GM23248 (cell line): ENCODE results near the gene COPS2. TPM values are rescaled to one million over a fixed set of nuclear protein-coding genes. Genes with fewer than 3 reads are reported as not detected.
"Not testable (repeated sequence)": the region's sequence is repeated elsewhere in the genome, so short reads cannot be mapped to it uniquely, and the experiment has no call there.

Experiments
- DNase-seq: peaks from one replicate; pipeline ENCODE4 v3.0.0-alpha.2; 2015
- H2AFZ ChIP-seq: fragments of 200-600 bp; sonication (generic); 2 replicates; pipeline ENCODE4 v1.6.1; 2016; ENCODE audit warnings: antibody characterized with exemption
- H3F3A ChIP-seq: fragments of 200-600 bp; sonication (generic); 2 replicates; pipeline ENCODE4 v1.6.1; 2016; ENCODE audit warnings: mild to moderate bottlenecking, antibody characterized with exemption, mixed run types; ENCODE audit not compliant: insufficient read depth
- H3K27ac ChIP-seq: fragments of 200-600 bp; sonication (generic); 2 replicates; pipeline ENCODE4 v1.5.1; 2016; ENCODE audit warnings: mild to moderate bottlenecking
- H3K27me3 ChIP-seq: fragments of 200-600 bp; sonication (generic); replicated peaks from 2 replicates; pipeline ENCODE4 v1.6.1; 2016; ENCODE audit warnings: mild to moderate bottlenecking; ENCODE audit not compliant: insufficient read depth
- H3K36me3 ChIP-seq: fragments of 200-600 bp; sonication (generic); 2 replicates; pipeline ENCODE4 v1.6.1; 2016; ENCODE audit warnings: low read depth, mild to moderate bottlenecking
- H3K4me1 ChIP-seq: fragments of 200-600 bp; sonication (generic); 2 replicates; pipeline ENCODE4 v1.6.1; 2016; ENCODE audit warnings: mild to moderate bottlenecking; ENCODE audit not compliant: insufficient read depth
- H3K4me2 ChIP-seq: fragments of 200-600 bp; sonication (generic); one replicate; pipeline ENCODE4 v1.6.1; 2016; ENCODE audit warnings: mild to moderate bottlenecking; ENCODE audit not compliant: unreplicated experiment
- H3K4me3 ChIP-seq: fragments of 200-600 bp; sonication (generic); 2 replicates; pipeline ENCODE4 v1.5.1; 2016; ENCODE audit warnings: mild to moderate bottlenecking
- H3K79me2 ChIP-seq: fragments of 200-600 bp; sonication (generic); 2 replicates; pipeline ENCODE4 v1.6.1; 2016; ENCODE audit warnings: mild to moderate bottlenecking; ENCODE audit not compliant: insufficient read depth
- H3K9ac ChIP-seq: fragments of 200-600 bp; sonication (generic); 2 replicates; pipeline ENCODE4 v1.6.1; 2016; ENCODE audit warnings: mild to moderate bottlenecking
- H3K9me2 ChIP-seq: fragments of 200-600 bp; sonication (generic); 2 replicates; pipeline ENCODE4 v1.6.1; 2016; ENCODE audit warnings: mixed run types, mild to moderate bottlenecking, moderate library complexity; ENCODE audit not compliant: insufficient read depth
- H3K9me3 ChIP-seq: fragments of 200-600 bp; sonication (generic); one replicate; pipeline ENCODE4 v1.6.1; 2017; ENCODE audit warnings: low read depth
- H4K20me1 ChIP-seq: fragments of 200-600 bp; sonication (generic); 2 replicates; pipeline ENCODE4 v1.6.0; 2016; ENCODE audit not compliant: insufficient read depth
- EZH2 ChIP-seq: fragments of 200-600 bp; sonication (generic); IDR thresholded peaks from 2 replicates; pipeline ENCODE4 v1.6.1; 2018; ENCODE audit warnings: antibody characterized with exemption, mild to moderate bottlenecking; ENCODE audit not compliant: insufficient read depth, poor library complexity, severe bottlenecking
- EZH2phosphoT487 ChIP-seq: fragments of 200-600 bp; sonication (generic); IDR thresholded peaks from 2 replicates; pipeline ENCODE4 v1.6.1; 2018; ENCODE audit warnings: antibody characterized with exemption, moderate library complexity, mild to moderate bottlenecking, low read depth; ENCODE audit not compliant: insufficient read depth
- WGBS, 2 experiments: methylation state at CpG; one replicate each; pipeline ENCODE4 v1.1.6; 2015 to 2017; ENCODE audit warnings: low lambda C conversion rate in 2 of 2, low coverage in 1 of 2; ENCODE audit errors: missing lambda C conversion rate in 2 of 2; 5-methylcytosine and 5-hydroxymethylcytosine counted together
- in situ Hi-C: fragments of 300-500 bp; cut with MboI; formaldehyde crosslinking; loops from 2 replicates; pipeline ENCODE4 v1.15.0; 2020
- polyA plus RNA-seq: library from polyadenylated mRNA; unstranded; fragments of >200 nt; fragmentation: Nextera tagmentation; extraction: Ambion mirVana; gene quantifications from 2 replicates; pipeline ENCODE4 v1.2.1, GENCODE V29; 2016
- total RNA-seq: library from RNA; depleted of rRNA; stranded (reverse); fragments of >200 nt; shearing (Covaris generic); gene quantifications from 2 replicates; pipeline ENCODE4 v1.2.3, GENCODE V29; 2014

Gene COPS2
- total and polyA plus RNA-seq, 2 experiments from 2014 or later: 58.0 to 60.1 TPM

DNA sequence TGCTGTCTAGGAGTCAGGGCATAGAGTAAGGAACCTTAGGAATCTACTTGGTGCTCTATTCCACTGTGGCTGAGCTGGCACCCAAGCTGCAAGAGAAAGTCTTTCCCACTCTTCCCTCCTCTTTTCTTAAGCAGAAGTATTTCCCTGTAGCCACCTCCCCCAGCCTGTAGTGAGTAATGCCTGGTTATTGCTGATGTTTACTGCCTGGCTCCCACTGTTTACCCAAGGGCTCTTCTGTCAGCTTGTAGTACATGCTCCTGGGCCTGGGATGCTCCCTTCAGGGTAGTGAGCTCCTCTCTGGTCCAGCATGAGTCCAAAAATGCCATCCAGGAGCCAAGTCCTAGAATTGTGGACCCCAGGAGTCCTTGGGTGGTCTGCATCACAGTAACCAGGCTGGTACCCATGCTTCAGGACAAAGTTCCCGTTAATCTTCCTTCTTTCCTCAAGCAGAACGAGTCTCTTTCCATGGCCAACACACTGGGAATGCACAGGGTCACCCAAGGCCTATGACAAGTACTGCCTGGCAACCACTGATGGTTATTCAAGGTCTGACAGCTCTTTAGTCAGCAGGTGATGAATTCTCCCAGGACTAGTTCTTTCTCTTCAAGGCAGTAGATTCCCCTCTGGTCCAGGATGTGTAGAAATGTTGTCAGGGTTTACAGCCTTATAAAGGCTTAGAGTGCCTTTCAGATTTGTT, 32.3 kb upstream of the COPS2 start:
- in situ Hi-C loops: no loop called here

GRCh38 chr15:49185473-49185872, 30.1 kb upstream of the COPS2 start:
- H3K27me3 ChIP-seq: no peaks in the 10 kb centered on the region
- peaks cover 98% of the 10 kb centered on the region for H3K79me2 ChIP-seq
- no peak for TF ChIP-seq EZH2
- no peak for TF ChIP-seq EZH2phosphoT487
- peaks cover 5% of the 10 kb centered on the region; the same call in 1 of the 2 replicates for H3F3A ChIP-seq
- no peak overlapping the region for H3K9ac ChIP-seq
- in situ Hi-C loops: no loop called here
- no peak overlapping the region for H2AFZ ChIP-seq
- no peaks in the 10 kb centered on the region for H3K9me2 ChIP-seq
- H4K20me1 ChIP-seq: no peaks in the 10 kb centered on the region
- WGBS, 2 experiments: 83 to 90% methylated on average over 1 of the region's 1 CpG
- no peak overlapping the region for H3K4me2 ChIP-seq
- H3K4me1 ChIP-seq: peaks cover 15% of the 10 kb centered on the region
- DNase-seq: no peak
- H3K27ac ChIP-seq: no peak overlapping the region
- no peaks in the 10 kb centered on the region for H3K9me3 ChIP-seq
- no peak overlapping the region for H3K4me3 ChIP-seq
- H3K36me3 ChIP-seq: peaks cover 6% of the 10 kb centered on the region; the same call in 1 of the 2 replicates

More for the DNA sequence above, 32.3 kb upstream of the COPS2 start:
- peak overlapping the region; percentile 31; the same call in 1 of the 2 replicates for H3K9ac ChIP-seq
- peaks cover 5% of the 10 kb centered on the region; the same call in 1 of the 2 replicates for H3F3A ChIP-seq
- TF ChIP-seq EZH2phosphoT487 (no peak), EZH2 (no peak)
- DNase-seq: peak; percentile 67
- H2AFZ ChIP-seq: no peak overlapping the region
- peaks cover 100% of the 10 kb centered on the region for H3K79me2 ChIP-seq
- no peaks in the 10 kb centered on the region for H4K20me1 ChIP-seq
- H3K9me2 ChIP-seq: no peaks in the 10 kb centered on the region
- 76 to 83% methylated on average over 2 of the region's 2 CpGs for WGBS, 2 experiments
- no peaks in the 10 kb centered on the region for H3K9me3 ChIP-seq
- H3K27me3 ChIP-seq: no peaks in the 10 kb centered on the region
- no peak overlapping the region for H3K4me3 ChIP-seq
- no peaks in the 10 kb centered on the region for H3K36me3 ChIP-seq
- no peak overlapping the region for H3K4me2 ChIP-seq
- H3K27ac ChIP-seq: peak overlapping the region; percentile 65
- H3K4me1 ChIP-seq: peaks cover 15% of the 10 kb centered on the region

DNA sequence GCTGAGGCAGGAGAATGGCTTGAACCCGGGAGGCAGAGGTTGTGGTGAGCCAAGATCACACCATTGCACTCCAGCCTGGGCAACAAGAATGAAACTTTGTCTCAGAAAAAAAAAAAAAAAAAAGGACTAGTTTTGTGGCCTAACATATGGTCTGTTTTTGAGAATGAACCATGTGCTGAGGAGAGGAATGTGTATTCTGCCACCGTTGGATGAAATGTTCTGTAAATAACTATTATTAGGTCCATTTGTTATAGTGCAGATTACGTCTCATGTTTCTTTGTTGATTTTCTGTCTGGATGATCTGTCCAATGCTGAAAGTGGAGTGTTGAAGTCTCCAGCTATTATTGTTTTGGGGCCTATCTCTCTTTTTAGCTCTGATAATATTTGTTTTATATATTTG, 28.3 kb upstream of the COPS2 start:
- H3K9me3 ChIP-seq, H3K9ac ChIP-seq, H3K9me2 ChIP-seq, H3K4me2 ChIP-seq, in situ Hi-C loops, H3K36me3 ChIP-seq, H3F3A ChIP-seq, H2AFZ ChIP-seq, H3K4me3 ChIP-seq, H4K20me1 ChIP-seq, H3K27me3 ChIP-seq, DNase-seq, H3K27ac ChIP-seq: not testable (repeated sequence)
- Histone ChIP-seq H3K79me2 (peaks cover 98% of the 10 kb centered on the region), H3K4me1 (peaks cover 15% of the 10 kb centered on the region)
- WGBS, 2 experiments: 64 to 68% methylated on average over 3 of the region's 3 CpGs

DNA sequence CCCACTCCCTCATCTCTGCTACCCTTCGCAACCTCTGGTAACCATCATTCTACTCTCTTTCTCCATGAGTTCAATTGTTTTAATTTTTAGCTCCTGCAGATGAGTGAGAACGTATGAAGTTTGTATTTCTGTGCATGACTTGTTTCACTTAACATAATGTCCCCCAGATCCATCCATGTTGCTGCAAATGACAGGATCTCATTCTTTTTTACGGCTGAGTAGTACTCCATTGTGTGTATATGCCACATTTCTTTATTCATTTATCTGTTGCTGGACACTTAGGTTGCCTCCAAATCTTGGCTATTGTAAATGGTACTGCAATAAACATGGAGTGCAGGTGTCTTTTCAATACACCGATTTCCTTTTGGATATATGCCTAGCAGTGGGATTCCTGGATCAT, 26.7 kb upstream of the COPS2 start:
- no peak for TF ChIP-seq EZH2phosphoT487
- TF ChIP-seq EZH2: no peak
- in situ Hi-C loops: no loop called here
- Histone ChIP-seq H3K4me3 (no peak overlapping the region), H3K4me1 (no peaks in the 10 kb centered on the region; the same call in 1 of the 2 replicates), H3K36me3 (peaks cover 6% of the 10 kb centered on the region; the same call in 1 of the 2 replicates), H3K9ac (no peak overlapping the region), H3K27me3 (no peaks in the 10 kb centered on the region), H3K4me2 (no peak overlapping the region), H3K79me2 (peaks cover 94% of the 10 kb centered on the region), H3F3A (peaks cover 5% of the 10 kb centered on the region; the same call in 1 of the 2 replicates), H2AFZ (no peak overlapping the region), H4K20me1 (no peaks in the 10 kb centered on the region), H3K9me2 (no peaks in the 10 kb centered on the region), H3K27ac (no peak overlapping the region), H3K9me3 (no peaks in the 10 kb centered on the region)
- WGBS, 2 experiments: 97 to 98% methylated on average over 4 of the region's 4 CpGs
- DNase-seq: no peak
